Neural cell (in vitro differentiated cells): ENCODE results near the gene ESRP2. TPM values are rescaled to one million over a fixed set of nuclear protein-coding genes. Genes with fewer than 3 reads are reported as not detected.

ENCODE experiments used
- H2AFZ ChIP-seq: fragments of 200-600, 300-800 bp; sonication (generic), shearing (Covaris generic); 2 replicates; pipeline ENCODE4 v1.6.0; 2014; ENCODE audit warnings: low read depth, mild to moderate bottlenecking, antibody characterized with exemption, low read length, moderate library complexity
- H3F3A ChIP-seq: fragments of 200-600 bp; shearing (Covaris generic); 2 replicates; pipeline ENCODE4 v1.6.1; 2016; ENCODE audit warnings: mild to moderate bottlenecking, moderate library complexity, mixed read lengths, antibody characterized with exemption, low read length; ENCODE audit not compliant: insufficient read depth, poor library complexity, severe bottlenecking
- H3K27ac ChIP-seq: fragments of 200-600, 300-800 bp; sonication (generic), shearing (Covaris generic); 2 replicates; pipeline ENCODE4 v1.5.1; 2014; ENCODE audit warnings: mild to moderate bottlenecking, low read length, moderate library complexity
- H3K27me3 ChIP-seq: fragments of 300-800, 200-600 bp; sonication (generic), shearing (Covaris generic); 2 replicates; pipeline ENCODE4 v1.6.0; 2014; ENCODE audit warnings: mild to moderate bottlenecking, low read depth, low read length, moderate library complexity; ENCODE audit not compliant: insufficient read depth
- H3K36me3 ChIP-seq: fragments of 300-800, 200-600 bp; sonication (generic), shearing (Covaris generic); 2 replicates; pipeline ENCODE4 v1.5.1; 2014; ENCODE audit warnings: mild to moderate bottlenecking, antibody characterized with exemption, low read length, moderate library complexity; ENCODE audit not compliant: insufficient read depth
- H3K4me2 ChIP-seq: fragments of 300-800, 200-600 bp; sonication (generic), shearing (Covaris generic); 2 replicates; pipeline ENCODE4 v1.6.0; 2014; ENCODE audit warnings: mild to moderate bottlenecking, low read length
- H3K4me3 ChIP-seq: fragments of 300-800, 200-600 bp; sonication (generic), shearing (Covaris generic); 2 replicates; pipeline ENCODE4 v1.5.1; 2014; ENCODE audit warnings: mild to moderate bottlenecking, low read length, moderate library complexity
- H3K79me2 ChIP-seq: fragments of 200-600 bp; shearing (Covaris generic); replicated peaks from 2 replicates; pipeline ENCODE4 v1.6.0; 2014; ENCODE audit warnings: mild to moderate bottlenecking, low read length, moderate library complexity; ENCODE audit not compliant: insufficient read depth
- H3K9ac ChIP-seq: fragments of 300-800, 200-600 bp; sonication (generic), shearing (Covaris generic); 2 replicates; pipeline ENCODE4 v1.6.1; 2016; ENCODE audit warnings: mild to moderate bottlenecking, low read length, mixed read lengths
- H3K9me2 ChIP-seq: fragments of 200-600 bp; shearing (Covaris generic); 2 replicates; pipeline ENCODE4 v1.6.1; 2016; ENCODE audit warnings: mild to moderate bottlenecking, low read length, mixed read lengths; ENCODE audit not compliant: insufficient read depth
- H3K9me3 ChIP-seq: fragments of 200-600, 300-800 bp; sonication (generic), shearing (Covaris generic); 2 replicates; pipeline ENCODE4 v1.6.1; 2016; ENCODE audit warnings: mild to moderate bottlenecking, mixed run types, low read length, moderate library complexity, mixed read lengths
- H4K20me1 ChIP-seq: fragments of 200-600 bp; shearing (Covaris generic); 2 replicates; pipeline ENCODE4 v1.6.1; 2016; ENCODE audit warnings: mild to moderate bottlenecking, mixed run types; ENCODE audit not compliant: insufficient read depth
- EP300 ChIP-seq: fragments of 450-650 bp; conservative IDR thresholded peaks from 2 replicates; pipeline ENCODE4 v1.6.1; 2014; ENCODE audit warnings: antibody characterized with exemption, mild to moderate bottlenecking, moderate library complexity; ENCODE audit not compliant: poor library complexity, severe bottlenecking
- EZH2 ChIP-seq: fragments of 200-600, 300-800 bp; shearing (Covaris generic), sonication (generic); IDR thresholded peaks from 2 replicates; pipeline ENCODE4 v1.6.1; 2014; ENCODE audit warnings: antibody characterized with exemption, low read length, borderline replicate concordance, mild to moderate bottlenecking; ENCODE audit not compliant: insufficient read depth, poor library complexity, severe bottlenecking
- MXI1 ChIP-seq: fragments of 450-650 bp; conservative IDR thresholded peaks from 2 replicates; pipeline ENCODE4 v1.6.1; 2014; ENCODE audit warnings: antibody characterized with exemption, mild to moderate bottlenecking; ENCODE audit not compliant: poor library complexity, severe bottlenecking
- POLR2AphosphoS5 ChIP-seq: IDR thresholded peaks from 2 replicates; pipeline ENCODE4 v1.6.1; 2012
- RAD21 ChIP-seq: fragments of 450-650 bp; conservative IDR thresholded peaks from 2 replicates; pipeline ENCODE4 v1.6.1; 2014; ENCODE audit warnings: antibody characterized with exemption, mild to moderate bottlenecking, moderate library complexity
- SMC3 ChIP-seq: fragments of 450-650 bp; conservative IDR thresholded peaks from 2 replicates; pipeline ENCODE4 v1.6.1; 2014; ENCODE audit warnings: antibody characterized with exemption, mild to moderate bottlenecking, moderate library complexity; ENCODE audit not compliant: poor library complexity
- TAF1 ChIP-seq: IDR thresholded peaks from 2 replicates; pipeline ENCODE4 v1.6.1; 2012; ENCODE audit warnings: low read depth
- polyA plus RNA-seq: library from polyadenylated mRNA; depleted of rRNA; stranded (reverse); fragments of >200 nt; gene quantifications from 2 replicates; pipeline ENCODE4 v1.2.3, GENCODE V29; 2014
- TF ChIP-seq, protein P1 (sequence below): IDR thresholded peaks from 2 replicates; pipeline ENCODE4 v1.6.1; 2012; ENCODE audit warnings: borderline replicate concordance
- TF ChIP-seq, protein P2 (sequence below): fragments of 450-650 bp; IDR thresholded peaks from 2 replicates; pipeline ENCODE4 v1.5.1; 2014; ENCODE audit warnings: antibody characterized with exemption, mild to moderate bottlenecking, moderate library complexity; ENCODE audit not compliant: poor library complexity, severe bottlenecking

Gene ESRP2
- polyA plus RNA-seq, 1 donor from 2014 or later: not detected

DNA sequence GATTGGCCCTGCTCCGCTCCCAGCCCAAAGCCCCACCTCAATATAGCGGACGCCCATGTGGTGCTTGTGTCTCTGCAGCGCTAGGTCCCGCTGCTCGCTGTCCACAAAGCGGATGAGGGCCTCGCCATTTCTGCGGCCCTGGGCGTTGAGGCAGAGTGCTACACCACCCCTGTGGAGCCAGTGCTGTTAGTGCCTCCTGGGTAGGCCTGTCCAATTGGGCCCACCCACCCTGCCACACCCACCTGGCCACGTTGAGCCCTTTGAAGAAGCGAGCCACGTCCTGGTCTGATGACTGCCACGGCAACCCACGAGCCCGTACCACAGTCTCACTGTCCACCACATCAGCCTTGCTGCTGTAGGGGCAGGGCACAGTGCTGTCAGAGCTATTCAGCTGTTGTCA is 3.6 kb downstream of the ESRP2 start:
- no peaks in the 10 kb centered on the region for H4K20me1 ChIP-seq
- peaks cover 41% of the 10 kb centered on the region for H3K27me3 ChIP-seq
- no peak overlapping the region for H3K27ac ChIP-seq
- H2AFZ ChIP-seq: no peak overlapping the region
- no peak overlapping the region for H3K4me2 ChIP-seq
- no peaks in the 10 kb centered on the region for H3K36me3 ChIP-seq
- H3K9me2 ChIP-seq: no peaks in the 10 kb centered on the region
- no peak overlapping the region for H3K9ac ChIP-seq
- H3K4me3 ChIP-seq: no peak overlapping the region
- no peaks in the 10 kb centered on the region for H3K9me3 ChIP-seq
- TF ChIP-seq EP300: no peak
- TF ChIP-seq, protein P1, sequence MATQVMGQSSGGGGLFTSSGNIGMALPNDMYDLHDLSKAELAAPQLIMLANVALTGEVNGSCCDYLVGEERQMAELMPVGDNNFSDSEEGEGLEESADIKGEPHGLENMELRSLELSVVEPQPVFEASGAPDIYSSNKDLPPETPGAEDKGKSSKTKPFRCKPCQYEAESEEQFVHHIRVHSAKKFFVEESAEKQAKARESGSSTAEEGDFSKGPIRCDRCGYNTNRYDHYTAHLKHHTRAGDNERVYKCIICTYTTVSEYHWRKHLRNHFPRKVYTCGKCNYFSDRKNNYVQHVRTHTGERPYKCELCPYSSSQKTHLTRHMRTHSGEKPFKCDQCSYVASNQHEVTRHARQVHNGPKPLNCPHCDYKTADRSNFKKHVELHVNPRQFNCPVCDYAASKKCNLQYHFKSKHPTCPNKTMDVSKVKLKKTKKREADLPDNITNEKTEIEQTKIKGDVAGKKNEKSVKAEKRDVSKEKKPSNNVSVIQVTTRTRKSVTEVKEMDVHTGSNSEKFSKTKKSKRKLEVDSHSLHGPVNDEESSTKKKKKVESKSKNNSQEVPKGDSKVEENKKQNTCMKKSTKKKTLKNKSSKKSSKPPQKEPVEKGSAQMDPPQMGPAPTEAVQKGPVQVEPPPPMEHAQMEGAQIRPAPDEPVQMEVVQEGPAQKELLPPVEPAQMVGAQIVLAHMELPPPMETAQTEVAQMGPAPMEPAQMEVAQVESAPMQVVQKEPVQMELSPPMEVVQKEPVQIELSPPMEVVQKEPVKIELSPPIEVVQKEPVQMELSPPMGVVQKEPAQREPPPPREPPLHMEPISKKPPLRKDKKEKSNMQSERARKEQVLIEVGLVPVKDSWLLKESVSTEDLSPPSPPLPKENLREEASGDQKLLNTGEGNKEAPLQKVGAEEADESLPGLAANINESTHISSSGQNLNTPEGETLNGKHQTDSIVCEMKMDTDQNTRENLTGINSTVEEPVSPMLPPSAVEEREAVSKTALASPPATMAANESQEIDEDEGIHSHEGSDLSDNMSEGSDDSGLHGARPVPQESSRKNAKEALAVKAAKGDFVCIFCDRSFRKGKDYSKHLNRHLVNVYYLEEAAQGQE: no peak
- no peak for TF ChIP-seq MXI1
- no peak for TF ChIP-seq SMC3
- no peak for TF ChIP-seq TAF1
- no peak for TF ChIP-seq EZH2
- TF ChIP-seq POLR2AphosphoS5: no peak
- no peak for TF ChIP-seq RAD21
- TF ChIP-seq, protein P2, sequence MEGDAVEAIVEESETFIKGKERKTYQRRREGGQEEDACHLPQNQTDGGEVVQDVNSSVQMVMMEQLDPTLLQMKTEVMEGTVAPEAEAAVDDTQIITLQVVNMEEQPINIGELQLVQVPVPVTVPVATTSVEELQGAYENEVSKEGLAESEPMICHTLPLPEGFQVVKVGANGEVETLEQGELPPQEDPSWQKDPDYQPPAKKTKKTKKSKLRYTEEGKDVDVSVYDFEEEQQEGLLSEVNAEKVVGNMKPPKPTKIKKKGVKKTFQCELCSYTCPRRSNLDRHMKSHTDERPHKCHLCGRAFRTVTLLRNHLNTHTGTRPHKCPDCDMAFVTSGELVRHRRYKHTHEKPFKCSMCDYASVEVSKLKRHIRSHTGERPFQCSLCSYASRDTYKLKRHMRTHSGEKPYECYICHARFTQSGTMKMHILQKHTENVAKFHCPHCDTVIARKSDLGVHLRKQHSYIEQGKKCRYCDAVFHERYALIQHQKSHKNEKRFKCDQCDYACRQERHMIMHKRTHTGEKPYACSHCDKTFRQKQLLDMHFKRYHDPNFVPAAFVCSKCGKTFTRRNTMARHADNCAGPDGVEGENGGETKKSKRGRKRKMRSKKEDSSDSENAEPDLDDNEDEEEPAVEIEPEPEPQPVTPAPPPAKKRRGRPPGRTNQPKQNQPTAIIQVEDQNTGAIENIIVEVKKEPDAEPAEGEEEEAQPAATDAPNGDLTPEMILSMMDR: no peak
- H3F3A ChIP-seq: no peaks in the 10 kb centered on the region
- H3K79me2 ChIP-seq: no peaks in the 10 kb centered on the region

DNA sequence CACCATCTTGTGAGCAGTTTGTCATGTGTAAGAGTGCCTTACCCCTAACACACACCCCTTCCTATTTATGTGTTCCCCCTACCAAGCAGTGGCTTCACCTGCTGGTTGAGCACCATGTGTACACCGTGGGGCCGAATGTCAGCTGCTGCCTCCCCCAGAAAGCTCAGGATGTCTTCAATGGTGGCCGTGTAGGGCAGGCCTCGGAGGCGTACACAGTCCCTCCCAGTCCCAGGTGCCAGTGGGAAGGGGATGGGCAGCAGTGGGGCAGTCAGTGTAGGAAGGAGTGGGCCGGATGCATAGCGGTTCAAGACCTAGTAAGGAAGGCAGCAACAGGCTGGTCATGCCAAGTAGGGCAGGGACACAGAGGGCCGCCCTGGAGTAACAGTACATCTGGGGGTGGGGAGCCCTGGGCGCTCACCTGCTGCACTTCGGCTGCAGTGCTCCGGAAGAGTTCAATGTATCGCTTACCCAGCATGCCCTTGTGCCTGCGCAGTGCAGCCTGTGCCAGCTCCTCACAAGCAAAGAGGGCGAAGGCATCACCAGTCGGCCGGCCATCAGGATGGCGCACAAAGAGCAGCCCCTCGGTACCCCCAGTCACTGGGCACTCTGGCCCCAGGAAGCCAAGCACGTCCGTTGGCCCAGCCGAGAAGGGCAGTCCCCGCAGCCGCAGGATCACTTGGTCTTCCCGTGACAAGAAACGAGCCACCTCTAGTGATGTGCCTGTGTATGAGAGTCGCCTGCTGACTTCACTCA is 4.4 kb downstream of the ESRP2 start:
- Histone ChIP-seq H3K27me3 (peaks cover 33% of the 10 kb centered on the region), H3K9me2 (no peaks in the 10 kb centered on the region), H3K9me3 (no peaks in the 10 kb centered on the region), H3K27ac (no peak overlapping the region), H3K79me2 (no peaks in the 10 kb centered on the region), H3K4me3 (no peak overlapping the region), H2AFZ (no peak overlapping the region), H3K4me2 (no peak overlapping the region), H3F3A (no peaks in the 10 kb centered on the region), H4K20me1 (no peaks in the 10 kb centered on the region), H3K9ac (no peak overlapping the region), H3K36me3 (no peaks in the 10 kb centered on the region)
- TF ChIP-seq POLR2AphosphoS5: no peak
- TF ChIP-seq EZH2: no peak
- TF ChIP-seq MXI1: no peak
- TF ChIP-seq, protein P1: no peak
- no peak for TF ChIP-seq RAD21
- TF ChIP-seq EP300: no peak
- TF ChIP-seq, protein P2: no peak
- no peak for TF ChIP-seq SMC3
- no peak for TF ChIP-seq TAF1
